HG03565 (cell line): ENCODE results near the gene VSTM2B.
A peak's percentile ranks its signal among the peaks of the same experiment; 100 is the strongest.

Experiments used
- ATAC-seq: cut with Tn5 transposase; IDR thresholded peaks from one replicate; pipeline ENCODE4 v1.9.1; 2021; ENCODE audit warnings: mild to moderate bottlenecking, moderate library complexity; ENCODE audit not compliant: unreplicated experiment

The VSTM2B gene

DNA sequence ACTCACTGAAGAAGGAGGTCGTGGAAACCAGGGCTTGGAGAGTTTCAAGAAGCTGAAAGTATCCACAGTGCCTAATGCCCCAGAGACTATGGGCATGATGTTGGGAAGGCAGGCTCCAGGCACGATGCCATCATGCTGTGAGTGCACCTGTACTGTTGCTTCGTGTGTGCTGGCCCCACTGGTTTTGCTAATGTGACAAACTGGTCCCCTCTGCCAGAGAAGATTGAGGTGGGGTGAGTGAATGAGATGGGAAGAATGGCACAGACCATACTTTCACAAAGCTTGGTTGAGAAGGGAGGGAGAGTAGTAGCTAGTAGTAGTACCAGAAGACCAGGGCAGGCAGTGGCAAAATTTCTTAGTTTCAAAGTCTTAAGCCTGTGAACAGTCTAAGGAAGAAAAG is 61.3 kb downstream of the VSTM2B start:
- ATAC-seq, result no peak

DNA sequence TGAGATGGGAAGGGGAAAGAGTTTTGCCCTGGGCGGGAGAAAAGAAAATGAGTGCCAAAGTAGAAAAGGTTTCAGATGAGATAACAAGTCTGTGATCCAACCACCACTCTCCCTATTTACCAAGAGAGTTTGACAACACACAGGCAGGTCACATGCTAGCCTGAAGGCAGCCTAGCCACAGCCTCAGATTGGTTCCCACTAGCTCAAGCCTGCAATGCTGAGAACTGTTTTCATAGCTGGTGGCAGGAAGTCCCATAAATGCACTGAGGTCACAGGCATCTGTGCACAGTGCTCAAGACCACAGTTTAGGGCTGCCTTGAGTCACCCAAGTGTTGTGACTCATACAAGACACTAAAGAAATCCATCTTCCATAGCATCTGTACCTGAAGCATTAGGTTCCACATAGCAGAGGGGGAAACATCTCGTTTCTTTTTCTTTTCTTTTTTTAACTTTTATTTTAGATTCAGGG is 61.8 kb downstream of the VSTM2B start:
- ATAC-seq, result peak; percentile 98

DNA sequence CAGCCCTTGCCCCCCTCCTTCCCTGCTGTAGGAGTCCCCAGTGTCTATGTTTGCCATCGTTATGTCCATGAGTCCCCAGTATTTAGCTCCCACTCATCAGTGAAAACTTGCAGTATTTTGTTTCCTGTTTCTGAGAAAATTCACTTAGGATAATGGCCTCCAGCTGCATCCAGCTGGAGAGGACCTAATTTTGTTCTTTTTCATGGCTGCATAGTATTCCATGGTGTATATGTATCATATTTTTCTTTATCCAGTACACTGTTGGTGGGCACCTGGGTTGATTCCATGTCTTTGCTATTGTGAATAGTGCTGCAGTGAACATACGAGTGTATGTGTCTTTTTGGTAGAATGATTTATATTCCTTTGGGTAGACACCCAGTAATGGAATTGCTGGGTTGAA is 62.3 kb downstream of the VSTM2B start:
- no peak for ATAC-seq

DNA sequence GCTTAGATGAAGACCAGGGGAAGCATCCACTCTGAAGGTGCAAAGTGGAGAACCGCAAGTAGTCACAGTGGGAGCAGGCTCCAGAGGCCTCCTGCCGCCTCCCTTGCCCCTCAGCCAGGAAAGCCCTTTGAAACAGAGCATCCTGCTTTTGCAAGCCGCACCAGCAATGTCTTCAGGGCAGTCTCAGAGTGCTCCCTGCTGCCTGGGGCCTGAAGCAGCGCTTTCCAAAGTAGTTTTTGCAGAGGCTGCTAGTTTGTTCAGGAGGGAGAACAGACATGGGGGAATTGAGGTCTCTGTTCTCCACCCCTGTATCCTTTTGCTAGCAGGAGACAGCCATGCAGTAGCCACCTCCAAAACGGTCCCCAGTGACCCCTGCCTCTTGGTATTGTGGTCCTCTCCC is 64.5 kb downstream of the VSTM2B start:
- ATAC-seq, result no peak

DNA sequence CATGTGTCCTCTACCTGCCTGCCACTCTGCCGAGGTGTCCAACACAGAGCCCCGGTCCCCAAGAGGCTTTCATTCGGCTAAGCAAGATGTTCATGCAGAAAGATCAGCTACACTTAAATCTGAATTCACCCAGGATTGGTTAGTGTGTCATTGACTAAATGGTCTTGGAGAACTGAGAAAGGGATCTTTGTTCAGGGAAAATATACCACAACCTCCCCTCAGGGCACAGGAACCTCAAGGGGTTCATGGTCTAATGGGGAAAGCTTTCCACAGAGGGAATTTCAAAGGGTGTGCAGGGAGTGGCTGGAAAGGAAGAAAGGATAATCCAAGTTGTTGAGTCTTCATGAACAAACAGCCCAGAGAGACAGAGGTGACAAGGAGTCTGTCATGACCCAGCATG is 65.9 kb downstream of the VSTM2B start:
- no peak for ATAC-seq

DNA sequence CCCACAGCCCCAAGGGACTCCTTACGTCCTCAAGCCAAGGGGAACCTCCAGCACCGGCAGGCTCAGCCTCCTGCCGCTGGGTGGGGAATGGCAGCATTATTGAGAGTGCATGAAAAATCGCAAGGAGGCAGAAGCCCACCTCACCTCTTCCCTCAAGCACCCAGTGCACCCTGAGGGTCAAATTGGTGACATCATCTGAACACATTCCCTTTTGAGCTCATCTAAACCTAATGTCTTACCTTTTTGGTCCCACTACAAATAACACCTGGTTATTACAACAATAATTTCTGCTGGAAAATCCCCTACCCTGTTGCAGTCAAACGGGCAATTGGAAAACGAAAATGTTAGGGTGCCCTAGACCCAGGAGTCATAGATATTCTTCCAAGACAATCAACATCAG is 68.1 kb downstream of the VSTM2B start:
- ATAC-seq, result no peak

DNA sequence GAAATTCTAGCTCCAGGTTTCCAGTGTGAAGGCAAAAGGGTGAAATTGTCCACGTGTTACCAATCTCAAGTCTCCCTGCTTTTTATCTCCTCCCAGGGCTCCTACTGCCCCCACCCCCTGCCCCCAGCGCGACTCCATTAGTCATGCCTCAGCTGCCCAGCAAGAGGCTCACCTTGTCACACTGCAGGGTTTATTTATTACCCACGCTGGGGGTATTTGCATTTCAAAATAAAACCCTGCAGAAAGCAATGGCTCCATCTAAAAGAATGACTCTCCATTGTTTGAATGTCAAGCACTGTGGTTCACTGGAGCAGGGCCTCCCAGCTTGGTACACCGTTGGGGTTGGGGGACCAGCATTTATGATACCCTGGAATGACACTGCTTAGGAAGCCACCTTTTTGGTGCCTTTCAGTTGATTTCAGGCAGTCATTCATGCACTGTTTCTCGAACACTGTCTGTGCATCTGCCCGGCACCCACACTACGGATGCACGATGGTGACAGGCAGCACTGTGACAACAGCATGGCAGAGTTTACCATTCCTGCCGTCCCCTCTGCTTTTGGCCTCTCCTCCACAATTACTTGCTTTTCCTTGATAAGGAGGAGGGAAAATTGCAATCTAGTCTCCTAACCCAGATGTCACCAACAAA is 70.4 kb downstream of the VSTM2B start:
- ATAC-seq, result no peak

DNA sequence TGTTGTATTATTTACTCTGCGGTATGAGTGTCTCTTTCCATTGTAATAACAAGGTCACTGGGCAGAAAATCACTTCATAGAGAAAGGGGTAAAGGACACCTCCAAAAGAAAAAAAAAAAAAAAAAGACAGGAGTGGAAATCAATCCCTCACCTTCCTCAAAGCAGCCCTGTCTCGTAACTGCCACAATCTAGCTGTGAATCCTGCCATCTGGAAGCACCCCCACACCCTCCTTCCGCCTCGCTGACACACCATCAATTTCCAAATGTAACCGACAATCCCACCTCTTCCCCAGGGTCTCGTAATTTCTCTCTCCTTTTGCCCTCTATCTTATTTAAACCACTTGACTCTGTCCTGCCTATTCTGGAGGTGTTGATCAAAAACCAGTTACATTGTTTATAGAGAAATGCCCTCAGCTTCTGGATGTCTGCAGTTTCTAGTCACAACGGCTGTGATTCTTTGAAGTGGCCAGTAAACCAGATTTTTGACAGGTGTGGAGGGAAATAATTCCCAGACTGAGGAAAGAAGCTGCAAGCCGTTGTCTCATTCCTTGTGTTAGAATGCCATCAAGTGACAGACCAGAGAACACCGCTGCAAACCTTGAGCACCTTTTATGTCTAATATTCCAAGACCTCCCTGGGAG is 71.2 kb downstream of the VSTM2B start:
- no peak for ATAC-seq

DNA sequence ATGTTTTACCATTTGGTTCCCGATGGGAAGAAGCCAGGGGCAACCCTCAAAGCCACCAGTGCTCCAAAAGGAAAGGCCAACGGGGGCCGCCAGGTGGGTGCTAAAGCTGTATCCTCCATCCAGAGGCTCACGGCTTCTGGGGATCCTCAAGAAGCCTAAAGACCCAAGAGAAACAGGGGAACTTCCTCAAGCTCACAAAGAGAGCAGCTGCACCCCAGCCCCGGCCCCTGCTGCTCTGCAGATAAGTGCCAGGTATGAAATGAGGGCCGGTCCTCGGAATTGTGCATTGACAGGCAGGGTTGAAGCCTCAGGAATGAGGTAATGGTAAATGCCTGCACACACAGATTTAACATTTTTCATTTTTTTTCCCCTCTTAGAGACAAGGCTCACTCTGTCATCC is 72.2 kb downstream of the VSTM2B start:
- ATAC-seq, result no peak

DNA sequence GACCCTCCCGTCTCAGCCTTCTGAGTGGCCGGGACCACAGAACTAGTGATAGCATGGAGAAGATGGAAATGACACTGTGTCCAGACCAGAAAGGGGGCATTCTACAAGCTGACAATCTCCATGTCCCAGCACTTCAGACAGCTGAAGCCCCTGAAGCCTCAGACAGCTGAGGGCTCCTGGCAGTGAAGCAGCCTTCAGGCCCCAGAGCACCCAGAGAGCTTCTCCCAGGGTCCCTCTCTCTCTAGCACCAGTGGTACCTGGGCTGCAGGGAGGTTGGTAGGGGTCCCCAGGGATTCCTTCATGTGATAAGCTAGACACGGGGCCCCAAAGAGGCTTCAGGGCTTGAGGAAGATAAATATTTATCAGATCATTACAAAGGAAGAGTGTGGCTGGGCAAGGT is 72.7 kb downstream of the VSTM2B start:
- ATAC-seq, result no peak

DNA sequence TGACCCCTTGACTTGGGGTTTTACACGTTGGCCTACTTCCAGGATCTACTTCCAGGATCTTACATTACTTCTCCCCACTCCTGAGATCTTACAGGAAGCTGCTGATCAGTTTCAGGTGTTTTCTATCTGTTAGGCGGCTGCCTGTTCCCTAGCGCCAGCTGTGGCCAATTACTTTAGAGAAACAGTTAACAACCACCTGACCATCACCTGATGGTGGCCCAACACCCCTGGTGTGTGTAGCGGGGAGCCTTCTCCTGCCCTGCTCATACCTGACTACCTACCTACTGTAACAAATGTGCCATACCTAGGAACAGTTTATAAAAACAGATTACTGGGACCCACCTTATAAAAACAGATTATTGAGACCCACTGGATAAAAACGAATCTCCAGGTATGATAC is 77.5 kb downstream of the VSTM2B start:
- ATAC-seq, result no peak

DNA sequence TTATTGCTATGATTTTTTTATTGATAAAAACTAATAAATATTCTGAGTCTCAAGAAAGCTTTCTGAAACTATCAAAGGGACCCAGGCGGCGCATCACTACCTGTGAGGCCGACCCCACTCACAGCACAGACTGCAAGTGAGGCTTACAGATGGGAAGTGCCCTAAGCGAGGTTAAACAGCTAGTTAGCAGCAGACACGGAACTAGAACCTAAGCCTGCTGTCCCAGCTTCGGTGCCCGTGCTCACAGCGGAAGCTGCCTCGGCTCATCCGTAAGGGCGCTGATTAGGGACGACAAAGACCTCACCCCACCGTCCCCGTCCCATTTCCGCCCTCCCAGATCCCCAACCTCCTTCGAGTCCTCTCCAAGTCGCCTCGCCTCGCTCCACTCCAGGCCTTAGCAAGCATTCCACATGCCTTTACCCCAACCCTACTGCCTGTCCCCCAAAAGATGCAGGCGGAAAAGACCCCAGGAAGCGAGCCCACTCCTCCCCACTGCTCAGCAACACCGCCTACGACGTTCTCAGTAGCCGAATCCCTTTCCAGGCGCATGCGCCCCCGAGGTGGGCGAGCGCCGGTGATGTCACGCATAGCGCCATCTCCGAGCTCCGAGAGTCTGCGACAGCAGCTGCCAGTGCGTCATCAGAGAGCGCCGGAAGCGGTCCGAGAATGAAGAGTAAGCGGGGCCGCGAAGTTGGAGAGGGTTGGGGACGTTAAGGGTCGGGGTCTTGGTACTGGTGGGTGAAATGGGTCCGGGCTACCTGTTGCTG is 80.0 kb downstream of the VSTM2B start, which contains the start of gene POP4:
Gene POP4, plus strand, starts transcription at position 631 of the 767 bp plus-strand sequence. Its CDS starts 36 bp downstream, at position 667.
- peak; percentile 62 for ATAC-seq

DNA sequence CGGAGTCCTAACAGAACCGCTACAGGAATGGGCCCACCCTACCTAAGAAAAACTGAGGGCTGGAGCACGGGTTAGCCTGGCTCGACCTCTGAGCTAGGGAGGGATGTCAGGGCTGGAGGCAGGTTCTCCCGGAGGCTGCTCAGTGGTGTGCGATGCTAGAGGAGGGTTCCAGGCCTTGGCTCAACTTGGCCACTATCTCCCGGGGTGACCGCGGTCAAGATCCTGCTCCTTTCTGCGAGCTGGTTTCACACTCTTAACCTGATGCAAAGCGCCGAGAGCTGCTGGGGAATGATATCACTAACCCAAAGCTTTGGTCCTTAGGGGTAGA is 80.6 kb downstream of the VSTM2B start:
- no peak for ATAC-seq

DNA sequence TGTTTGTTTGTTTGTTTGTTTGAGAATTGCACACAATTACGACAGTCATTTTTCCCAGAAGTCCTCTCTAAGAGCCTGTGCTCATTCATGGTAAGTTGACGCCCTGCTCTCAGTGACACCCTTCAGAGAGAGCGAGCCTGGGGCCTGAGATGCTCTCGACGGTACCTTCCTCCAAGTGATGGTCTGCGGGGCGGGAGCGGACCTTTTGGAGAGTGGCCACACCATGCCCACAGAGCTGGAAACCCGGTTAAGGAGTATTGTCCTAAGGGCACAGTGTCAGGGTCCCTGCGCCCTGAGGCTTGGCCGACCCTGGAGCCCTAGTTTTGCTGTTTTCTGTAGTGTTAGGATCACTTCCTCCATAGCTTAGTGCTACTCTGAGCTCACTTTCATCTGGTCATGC is 83.8 kb downstream of the VSTM2B start:
- no peak for ATAC-seq

DNA sequence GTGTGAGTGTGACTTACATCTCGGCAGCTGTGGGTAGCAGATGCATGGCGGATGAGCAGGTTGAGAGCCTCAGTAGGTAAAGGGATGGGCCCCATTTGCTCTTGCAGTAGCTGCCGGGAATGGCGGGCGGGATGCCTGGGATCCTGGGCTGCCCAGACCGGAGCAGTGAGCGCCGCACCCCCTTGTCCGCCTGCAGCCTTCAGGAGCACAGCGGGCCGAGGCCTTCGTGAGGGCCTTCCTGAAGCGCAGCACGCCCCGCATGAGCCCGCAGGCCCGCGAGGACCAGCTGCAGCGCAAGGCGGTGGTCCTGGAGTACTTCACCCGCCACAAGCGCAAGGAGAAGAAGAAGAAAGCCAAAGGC is 84.4 kb downstream of the VSTM2B start:
- ATAC-seq, result no peak

DNA sequence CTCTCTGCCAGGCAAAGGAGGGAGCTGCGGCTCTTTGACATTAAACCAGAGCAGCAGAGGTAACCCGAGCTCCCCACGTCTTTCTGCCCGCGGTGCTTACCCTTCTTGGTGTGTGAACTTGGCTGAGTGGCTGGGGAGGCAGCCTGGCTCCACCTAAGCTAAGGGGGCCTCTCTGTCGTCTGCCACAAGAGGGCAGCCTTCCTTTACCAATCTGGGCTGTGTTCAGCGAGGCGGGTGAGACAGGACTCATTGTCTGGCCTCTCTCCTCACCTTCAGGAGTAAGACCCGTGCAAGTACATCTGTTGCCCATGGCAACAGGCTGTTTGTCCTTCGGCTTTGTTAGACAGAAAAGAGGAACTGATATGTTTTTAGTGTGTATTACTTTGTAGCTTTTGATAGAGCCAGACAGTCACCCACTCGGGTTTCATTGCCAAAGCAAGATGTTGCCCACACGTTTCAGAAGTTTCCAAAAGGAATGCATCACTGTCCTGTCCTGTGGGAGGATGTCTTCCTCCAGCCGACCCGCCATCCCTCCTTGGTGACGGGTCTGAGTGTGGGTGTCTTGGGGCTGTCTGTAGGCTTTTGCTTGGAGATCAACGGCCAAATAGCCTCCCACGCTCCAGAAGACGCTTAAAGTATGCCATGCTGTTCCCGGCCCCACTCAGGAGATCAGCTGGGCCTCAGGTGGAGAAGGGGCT is 84.9 kb downstream of the VSTM2B start:
- peak; percentile 72 for ATAC-seq

DNA sequence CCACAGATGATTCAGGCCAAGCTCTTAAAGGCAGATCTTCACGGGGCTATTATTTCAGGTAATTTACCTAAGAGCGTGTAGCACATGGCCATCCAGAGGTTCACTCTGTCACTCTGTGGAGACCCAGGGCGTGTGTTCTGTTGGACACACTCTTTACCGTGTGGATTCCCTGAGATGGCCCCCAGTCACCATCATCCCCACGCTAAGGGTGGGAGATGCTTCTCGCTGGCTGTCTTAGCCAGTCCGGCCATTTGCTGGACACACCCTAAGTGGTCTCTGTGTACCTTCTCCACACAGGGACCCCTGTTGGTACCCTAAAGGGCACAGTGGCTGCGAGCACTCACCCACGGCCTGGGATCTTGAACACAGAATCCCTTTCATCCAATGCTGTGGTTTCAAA is 86.3 kb downstream of the VSTM2B start:
- ATAC-seq, result no peak

DNA sequence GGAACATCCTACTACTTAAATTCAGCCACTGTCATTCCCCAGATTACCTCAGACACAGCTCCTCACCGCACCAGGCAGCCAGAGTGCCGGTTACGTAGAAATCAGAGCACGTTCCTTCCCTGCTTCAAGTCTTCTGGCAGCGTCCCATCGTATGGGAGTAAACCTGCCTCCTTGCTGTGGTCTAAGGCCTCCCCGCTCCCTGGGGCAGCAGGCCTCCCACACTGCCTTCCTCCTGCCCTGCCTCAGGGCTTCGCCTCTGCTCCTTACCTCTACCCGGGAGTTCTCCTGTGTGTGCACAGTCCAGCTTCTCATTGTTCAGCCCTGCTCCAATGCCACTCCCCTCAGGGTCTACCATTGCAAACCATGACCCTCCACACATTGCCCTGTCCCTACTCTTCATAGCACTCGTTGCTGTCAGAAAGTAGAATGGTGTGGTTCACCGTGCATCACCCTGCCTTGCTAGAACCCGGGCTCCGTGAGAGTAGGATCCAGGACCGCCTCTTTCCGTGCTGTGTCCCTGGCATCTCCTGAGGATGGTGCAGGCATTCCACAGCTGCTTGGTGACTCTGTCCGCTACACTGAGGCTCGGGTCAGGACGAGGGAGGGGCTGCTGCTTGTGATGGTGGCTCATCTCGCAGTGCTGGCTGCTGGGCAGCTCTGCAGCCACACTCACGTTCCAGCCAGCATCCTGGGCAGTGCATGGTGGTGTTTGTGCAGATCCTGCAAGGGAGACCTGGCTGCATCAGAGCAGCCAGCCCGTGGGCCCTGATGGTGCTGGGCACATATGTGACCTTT is 87.2 kb downstream of the VSTM2B start:
- ATAC-seq, result no peak

DNA sequence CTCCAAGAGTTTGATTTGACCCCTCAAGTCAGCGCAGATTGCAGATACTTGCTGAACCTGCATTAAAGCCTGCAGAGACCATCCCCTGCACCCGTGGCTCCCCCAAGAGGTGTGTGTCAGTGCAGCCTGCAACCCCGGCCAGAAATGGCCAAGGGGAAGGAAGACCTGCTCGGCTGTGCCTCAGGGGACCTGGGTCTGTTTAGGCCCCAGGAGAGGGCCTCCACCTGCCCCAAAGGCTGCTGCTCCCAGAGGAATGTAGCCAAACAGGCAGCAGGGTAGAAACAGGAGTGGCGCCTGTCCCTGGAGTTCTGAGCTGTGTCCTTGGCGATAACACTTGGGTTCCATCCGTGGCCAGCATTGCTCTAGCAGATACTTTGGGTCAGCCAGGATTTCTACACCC is 88.3 kb downstream of the VSTM2B start:
- no peak for ATAC-seq
